Measurements from ENCODE around the gene PSMD5. TPM values are rescaled to one million over a fixed set of nuclear protein-coding genes. Genes with fewer than 3 reads are reported as not detected.

The PSMD5 gene
- polyA plus RNA-seq, 1 experiment: 22.0 TPM

- H3K27me3 ChIP-seq (ENCODE audit: control insufficient read depth, insufficient read depth, low read length): no peaks in the 10 kb centered on the region
- no peak overlapping the region for H3K4me3 ChIP-seq (ENCODE audit: low read depth, low read length)
- ChIA-PET CTCF (no interaction called here), POLR2A (no interaction called here)
- no peak for DNase-seq (ENCODE audit: low read depth)
- no peaks in the 10 kb centered on the region for H3K36me3 ChIP-seq (ENCODE audit: control insufficient read depth, insufficient read depth, low read length)
- no peak for TF ChIP-seq CTCF (IDR thresholded peaks at IDR 0.05; ENCODE audit: insufficient read depth, low read depth, low read length)
Measured at GRCh38 chr9:120801441-120801840, 41.3 kb downstream of the PSMD5 start.

- ChIA-PET POLR2A (interaction anchor here (0.7 to 0.8 kb wide), 2 partner anchors 80 to 138 kb away, joined by 3 to 5 read pairs; no protein-coding TSS in a partner anchor), CTCF (interaction anchor here (1.6 kb wide), 1 partner anchor 37 kb away, joined by 6 read pairs; no protein-coding TSS in a partner anchor)
- Histone ChIP-seq H3K27me3 (ENCODE audit: control insufficient read depth, insufficient read depth, low read length) (no peaks in the 10 kb centered on the region), H3K36me3 (ENCODE audit: control insufficient read depth, insufficient read depth, low read length) (no peaks in the 10 kb centered on the region), H3K4me3 (ENCODE audit: low read depth, low read length) (peak within 1 kb of the TSS; percentile 54)
- TF ChIP-seq CTCF (IDR thresholded peaks at IDR 0.05; ENCODE audit: insufficient read depth, low read depth, low read length): no peak
- peak; percentile 42 for DNase-seq (ENCODE audit: low read depth)
Measured at GRCh38 chr9:120792898-120793765, 49.6 kb downstream of the PSMD5 start, which contains the start of gene FBXW2. TSS of gene FBXW2 (minus strand) at chr9:120793416. CDS start at chr9:120788258, 5,158 bp downstream.

- Histone ChIP-seq H3K4me3 (ENCODE audit: low read depth, low read length) (no peak overlapping the region), H3K36me3 (ENCODE audit: control insufficient read depth, insufficient read depth, low read length) (peaks cover under 1% of the 10 kb centered on the region; the same call in 1 of the 2 replicates), H3K27me3 (ENCODE audit: control insufficient read depth, insufficient read depth, low read length) (no peaks in the 10 kb centered on the region)
- CTCF ChIA-PET: interaction anchor here (1.2 kb wide), 1 partner anchor 11 kb away, joined by 4 read pairs; no protein-coding TSS in a partner anchor
- POLR2A ChIA-PET: no interaction called here
- no peak for DNase-seq (ENCODE audit: low read depth)
- no peak for TF ChIP-seq CTCF (IDR thresholded peaks at IDR 0.05; ENCODE audit: insufficient read depth, low read depth, low read length)
Measured at GRCh38 chr9:120791161-120791560, 51.6 kb downstream of the PSMD5 start.

GRCh38 chr9:120787933-120788332 lies 54.8 kb downstream of the PSMD5 start:
- no peak overlapping the region for H3K4me3 ChIP-seq (ENCODE audit: low read depth, low read length)
- peaks cover 3% of the 10 kb centered on the region; the same call in 1 of the 2 replicates for H3K36me3 ChIP-seq (ENCODE audit: control insufficient read depth, insufficient read depth, low read length)
- no peak for TF ChIP-seq CTCF (IDR thresholded peaks at IDR 0.05; ENCODE audit: insufficient read depth, low read depth, low read length)
- no peaks in the 10 kb centered on the region for H3K27me3 ChIP-seq (ENCODE audit: control insufficient read depth, insufficient read depth, low read length)
- POLR2A ChIA-PET: interaction anchor here (0.5 kb wide), 1 partner anchor 250 kb away, joined by 3 read pairs; no protein-coding TSS in a partner anchor
- CTCF ChIA-PET: interaction anchor here (1.2 kb wide), 1 partner anchor 32 kb away, joined by 3 read pairs; no protein-coding TSS in a partner anchor
- DNase-seq (ENCODE audit: low read depth): no peak

- ChIA-PET CTCF (no interaction called here), POLR2A (no interaction called here)
- Histone ChIP-seq H3K27me3 (ENCODE audit: control insufficient read depth, insufficient read depth, low read length) (no peaks in the 10 kb centered on the region), H3K4me3 (ENCODE audit: low read depth, low read length) (no peak overlapping the region), H3K36me3 (ENCODE audit: control insufficient read depth, insufficient read depth, low read length) (peaks cover 4% of the 10 kb centered on the region; the same call in 1 of the 2 replicates)
- DNase-seq (ENCODE audit: low read depth): peak; percentile 63
- no peak for TF ChIP-seq CTCF (IDR thresholded peaks at IDR 0.05; ENCODE audit: insufficient read depth, low read depth, low read length)
Measured at GRCh38 chr9:120783602-120784047, 59.1 kb downstream of the PSMD5 start.

All from BJ (cell line).